ENCODE measurements around the gene IDH2. TPM values are rescaled to one million over a fixed set of nuclear protein-coding genes. Genes with fewer than 3 reads are reported as not detected.
"Not testable (repeated sequence)": the region's sequence is repeated elsewhere in the genome, so short reads cannot be mapped to it uniquely, and the experiment has no call there.

The IDH2 gene
- total RNA-seq = 321 TPM

GRCh38 chr15:90101969-90102890 is at the start of gene IDH2:
IDH2 (minus strand) TSS chr15:90102468; CDS start chr15:90102390, 78 bp downstream.
- peak; percentile 91 for DNase-seq

- DNase-seq = not testable (repeated sequence)
These were observed 48.3 kb upstream of the IDH2 start for GRCh38 chr15:90150551-90150950.

- DNase-seq = no peak
These were observed 47.5 kb upstream of the IDH2 start for GRCh38 chr15:90149609-90150340.

- DNase-seq = not testable (repeated sequence)
These were observed 44.0 kb upstream of the IDH2 start for GRCh38 chr15:90146198-90146761.

- DNase-seq = no peak
These were observed 43.5 kb upstream of the IDH2 start for GRCh38 chr15:90145761-90146160.

GRCh38 chr15:90145259-90145658 is 43.0 kb upstream of the IDH2 start:
- no peak for DNase-seq

GRCh38 chr15:90143166-90143655 is 40.9 kb upstream of the IDH2 start:
- DNase-seq = peak; percentile 89

GRCh38 chr15:90142216-90143165 is 40.2 kb upstream of the IDH2 start:
- no peak for DNase-seq

GRCh38 chr15:90141646-90142045 is 39.4 kb upstream of the IDH2 start:
- DNase-seq = no peak

GRCh38 chr15:90139549-90139948 is 37.3 kb upstream of the IDH2 start:
- not testable (repeated sequence) for DNase-seq

- no peak for DNase-seq
These were observed 36.0 kb upstream of the IDH2 start for GRCh38 chr15:90138071-90138833.

- no peak for DNase-seq
These were observed 30.2 kb upstream of the IDH2 start for GRCh38 chr15:90132437-90132836.

- no peak for DNase-seq
These were observed 29.6 kb upstream of the IDH2 start for GRCh38 chr15:90131848-90132247.

- no peak for DNase-seq
These were observed 28.0 kb upstream of the IDH2 start for GRCh38 chr15:90130291-90130690.

- peak; percentile 40 for DNase-seq
These were observed 24.5 kb upstream of the IDH2 start for GRCh38 chr15:90126596-90127435.

- DNase-seq = no peak
These were observed 23.8 kb upstream of the IDH2 start for GRCh38 chr15:90126022-90126421.

- DNase-seq = no peak
These were observed 22.2 kb upstream of the IDH2 start for GRCh38 chr15:90124507-90124906.

GRCh38 chr15:90121086-90121485 is 18.8 kb upstream of the IDH2 start:
- no peak for DNase-seq

- DNase-seq = no peak
These were observed 17.1 kb upstream of the IDH2 start for GRCh38 chr15:90119367-90119766.

GRCh38 chr15:90115783-90116182 is 13.5 kb upstream of the IDH2 start:
- DNase-seq = no peak

Measured in tongue (tissue), 2 donors.